ENCODE data around the gene SVEP1. TPM values are rescaled to one million over a fixed set of nuclear protein-coding genes. Genes with fewer than 3 reads are reported as not detected.

Gene SVEP1
- total RNA-seq, 1 donor from 2014 or later: under 0.01 TPM

DNA sequence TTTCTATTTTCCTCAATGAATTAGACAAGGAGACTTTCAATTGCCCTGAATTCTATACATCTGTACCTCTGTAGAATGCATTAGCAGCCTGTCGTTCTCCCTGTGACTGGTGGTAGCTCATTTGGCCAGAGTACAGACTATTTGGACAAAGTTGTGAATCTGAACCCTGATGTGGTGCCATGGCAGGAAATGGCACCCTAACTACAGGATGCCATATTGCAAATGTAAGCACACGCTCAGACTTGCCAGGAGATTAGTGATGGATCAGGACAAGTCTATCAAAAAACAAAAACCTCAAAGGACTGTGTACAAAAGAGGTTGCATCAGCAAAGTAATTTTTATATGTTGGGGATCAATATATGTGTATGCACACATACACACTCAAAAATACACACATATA, 58.3 kb downstream of the SVEP1 start:
- DNase-seq: no peak

GRCh38 chr9:110520120-110520701, 59.3 kb downstream of the SVEP1 start:
- DNase-seq: no peak

DNA sequence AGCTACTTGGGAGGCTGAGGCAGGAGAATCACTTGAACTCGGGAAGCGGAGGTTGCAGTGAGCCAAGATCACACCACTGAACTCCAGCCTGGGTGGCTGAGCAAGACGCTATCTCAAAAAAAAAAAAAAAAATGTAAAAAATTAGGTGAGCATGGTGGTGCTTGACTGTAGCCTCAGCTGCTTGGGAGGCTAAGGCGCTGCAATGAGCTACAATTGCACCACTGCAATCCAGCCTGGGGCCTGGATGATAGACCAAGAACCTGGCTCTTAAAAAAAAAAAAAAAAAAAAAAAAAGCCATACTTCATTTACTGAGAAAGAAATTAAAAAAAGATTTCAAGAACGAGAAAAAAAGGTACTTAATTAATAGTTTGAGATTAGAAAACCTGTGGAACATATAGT, 62.1 kb downstream of the SVEP1 start:
- no peak for DNase-seq

GRCh38 chr9:110514897-110515296, 64.6 kb downstream of the SVEP1 start:
- no peak for DNase-seq

GRCh38 chr9:110512817-110513216, 66.7 kb downstream of the SVEP1 start:
- no peak for DNase-seq

DNA sequence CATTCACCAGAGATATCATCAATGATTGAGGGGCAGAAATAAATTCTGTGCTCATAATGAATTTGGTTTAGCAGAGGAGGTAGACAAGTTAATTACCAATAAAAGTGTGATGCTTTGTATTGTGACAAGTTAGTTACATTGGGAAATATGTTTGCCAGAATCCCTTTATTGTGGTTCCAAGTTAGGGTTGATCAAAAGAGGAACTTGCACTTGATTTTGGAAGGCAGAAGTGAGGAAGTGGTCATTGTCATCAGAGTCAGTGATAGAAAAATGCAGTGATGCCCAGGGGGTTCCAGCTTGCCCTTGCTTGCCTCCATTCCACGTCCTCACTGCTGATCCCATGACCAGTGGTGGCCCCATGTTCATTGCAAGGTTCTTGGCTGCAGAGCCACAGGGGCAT, 69.7 kb downstream of the SVEP1 start:
- DNase-seq: no peak

GRCh38 chr9:110502842-110503241, 76.7 kb downstream of the SVEP1 start:
- DNase-seq: no peak

- DNase-seq: no peak
Observed at GRCh38 chr9:110499608-110500007, 79.9 kb downstream of the SVEP1 start.

DNA sequence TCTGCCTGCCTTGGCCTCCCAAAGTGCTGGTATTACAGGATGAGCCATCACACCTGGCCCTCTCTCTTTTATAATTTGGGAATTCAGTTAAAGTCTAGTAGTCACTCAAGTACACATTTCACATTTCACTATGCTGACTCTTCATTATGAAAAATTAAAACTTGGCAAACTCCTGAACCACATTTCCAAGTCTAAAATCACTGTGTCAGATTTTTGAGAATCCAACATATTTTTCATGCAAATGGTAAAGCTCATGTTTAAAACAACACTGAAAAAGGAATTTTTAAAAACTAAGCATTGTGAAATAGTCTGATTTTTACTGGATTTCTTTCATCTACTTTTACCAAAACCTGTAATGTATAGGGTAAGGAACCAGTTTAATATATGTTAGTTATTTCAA, 92.3 kb downstream of the SVEP1 start:
- no peak for DNase-seq

DNA sequence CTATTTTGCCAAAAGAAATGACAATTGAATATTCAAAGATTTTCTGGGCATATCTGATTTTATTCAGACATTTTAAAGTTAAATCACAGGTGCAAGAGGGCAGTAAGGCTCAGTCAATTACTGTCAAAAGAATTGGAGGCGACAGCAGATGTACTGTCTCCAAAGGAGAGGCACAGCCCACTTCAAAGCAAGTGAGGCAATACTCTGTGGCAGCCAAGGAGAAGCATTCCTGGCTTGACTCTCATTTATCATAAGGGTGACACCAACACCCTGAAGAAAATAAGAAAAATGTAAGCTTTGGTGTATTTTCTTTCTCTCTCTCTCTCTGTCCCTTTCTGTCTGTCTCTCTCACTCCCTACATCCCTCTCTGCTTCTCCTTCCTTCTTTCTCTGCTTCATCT, 93.3 kb downstream of the SVEP1 start:
- no peak for DNase-seq

DNA sequence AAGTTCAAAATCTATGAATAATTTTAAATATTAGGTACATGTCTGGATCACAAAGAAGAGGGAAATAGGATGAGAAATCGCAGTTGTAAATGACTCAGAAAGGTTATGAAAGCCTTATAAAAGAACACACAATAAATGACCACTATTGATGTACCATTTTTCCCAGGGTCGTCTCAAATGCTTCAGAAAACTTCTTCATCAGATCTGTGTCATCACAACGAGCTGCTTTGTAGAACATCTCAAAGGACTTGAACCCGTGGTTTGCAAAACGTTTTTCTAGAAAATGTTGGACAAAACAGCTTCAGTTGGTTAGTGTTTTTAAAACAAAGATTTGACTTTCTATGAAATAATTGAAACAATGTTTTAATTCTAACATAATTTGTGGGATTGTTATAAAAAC, 100.1 kb downstream of the SVEP1 start:
- DNase-seq: no peak

DNA sequence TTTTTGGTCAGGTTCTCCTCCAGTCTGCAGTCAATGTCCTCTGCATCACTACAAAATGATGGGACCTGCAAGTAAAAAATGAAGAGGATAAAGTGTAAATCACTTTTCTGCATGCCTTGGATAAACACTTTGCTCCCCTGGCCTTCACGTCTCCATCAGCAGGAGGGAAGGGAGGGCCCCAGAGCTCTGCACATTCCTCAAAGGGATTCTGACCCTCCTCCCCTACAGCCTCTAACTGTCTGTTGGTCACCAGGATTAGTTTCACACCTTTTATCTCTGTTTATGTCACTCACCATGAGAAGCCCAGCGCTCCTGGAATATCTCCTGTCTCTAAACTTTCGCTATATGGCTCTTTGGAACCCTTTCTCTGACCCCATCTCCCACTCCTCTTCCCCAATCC, 103.3 kb downstream of the SVEP1 start:
- no peak for DNase-seq

GRCh38 chr9:110472111-110472510, 107.4 kb downstream of the SVEP1 start:
- no peak for DNase-seq

GRCh38 chr9:110468950-110469349, 110.6 kb downstream of the SVEP1 start:
- DNase-seq: no peak

GRCh38 chr9:110465190-110465589, 114.4 kb downstream of the SVEP1 start:
- no peak for DNase-seq

DNA sequence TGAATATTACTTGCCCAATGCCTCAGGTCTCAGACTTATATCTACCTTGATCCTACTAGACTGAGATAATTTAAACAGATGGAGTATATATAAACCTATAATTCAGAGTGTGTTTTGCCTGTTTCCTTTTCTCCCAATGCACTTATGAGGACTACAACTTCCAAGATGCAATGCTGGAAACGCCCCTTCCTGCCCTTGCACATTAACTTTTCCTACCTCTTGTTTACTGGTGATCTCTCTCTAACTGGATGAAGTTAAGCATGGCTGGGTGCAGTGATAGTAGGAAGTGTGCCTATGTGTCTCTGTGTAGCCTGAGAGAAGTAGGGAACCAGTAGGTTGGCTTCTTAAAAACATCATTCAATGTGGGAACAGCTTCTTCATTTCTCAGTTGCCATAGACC, 115.2 kb downstream of the SVEP1 start:
- no peak for DNase-seq

DNA sequence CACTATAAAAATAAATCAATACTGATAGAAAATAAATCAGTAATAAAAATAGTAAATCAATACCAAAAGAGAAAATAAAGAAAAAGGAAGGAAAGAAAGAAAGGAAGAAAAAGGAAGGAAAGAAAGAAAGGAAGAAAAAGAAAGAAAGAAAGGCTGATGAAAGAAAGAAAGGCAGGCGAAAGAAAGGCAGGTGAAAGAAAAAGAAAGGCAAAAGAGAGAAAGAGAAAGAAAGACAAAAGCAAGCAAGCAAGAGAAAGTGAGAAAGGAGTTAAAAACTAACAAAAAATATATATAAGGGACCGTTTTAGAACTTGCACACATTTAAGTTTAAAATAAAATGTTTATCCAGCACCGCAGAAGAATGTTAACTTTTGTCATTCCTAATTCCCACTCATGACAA, 116.0 kb downstream of the SVEP1 start:
- DNase-seq: no peak

GRCh38 chr9:110457245-110457644, 122.3 kb downstream of the SVEP1 start:
- DNase-seq: no peak

DNA sequence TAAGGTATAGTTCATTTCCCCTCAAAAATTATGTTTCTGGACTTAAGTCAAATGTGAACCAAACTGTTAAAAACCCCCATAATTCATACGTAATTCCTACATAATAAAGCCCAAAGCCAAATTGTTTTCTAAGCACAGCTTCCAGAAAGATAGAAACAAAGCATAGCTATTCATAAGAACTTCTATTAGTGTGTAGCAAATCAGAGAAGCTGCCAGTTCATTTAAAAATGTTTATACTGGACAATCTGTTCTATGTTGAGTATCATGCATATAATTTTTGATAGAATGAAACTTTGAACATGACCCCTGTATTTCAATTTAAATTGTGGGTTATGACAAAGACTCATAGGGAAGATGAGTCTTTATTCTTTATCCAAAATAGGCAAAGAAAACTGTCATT, 122.9 kb downstream of the SVEP1 start:
- no peak for DNase-seq

DNA sequence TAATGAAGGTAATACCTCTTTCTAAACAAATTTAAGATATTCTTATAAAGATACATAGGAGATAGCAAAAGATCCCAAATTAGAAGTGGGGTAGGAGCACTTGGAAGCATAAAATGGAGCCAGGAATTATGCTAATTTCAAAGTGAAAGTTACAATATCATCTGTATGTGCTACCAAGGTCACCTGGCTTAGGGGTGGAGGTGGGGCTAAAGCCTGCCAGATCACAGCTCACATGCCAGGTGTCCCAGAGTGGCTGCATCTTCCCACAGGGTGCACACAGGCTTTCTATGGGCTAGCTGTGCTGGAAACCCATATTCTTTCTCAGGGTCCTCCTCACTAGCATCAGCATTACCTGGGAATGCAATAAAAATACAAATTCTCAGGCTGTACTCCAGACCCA, 123.7 kb downstream of the SVEP1 start:
- no peak for DNase-seq

DNA sequence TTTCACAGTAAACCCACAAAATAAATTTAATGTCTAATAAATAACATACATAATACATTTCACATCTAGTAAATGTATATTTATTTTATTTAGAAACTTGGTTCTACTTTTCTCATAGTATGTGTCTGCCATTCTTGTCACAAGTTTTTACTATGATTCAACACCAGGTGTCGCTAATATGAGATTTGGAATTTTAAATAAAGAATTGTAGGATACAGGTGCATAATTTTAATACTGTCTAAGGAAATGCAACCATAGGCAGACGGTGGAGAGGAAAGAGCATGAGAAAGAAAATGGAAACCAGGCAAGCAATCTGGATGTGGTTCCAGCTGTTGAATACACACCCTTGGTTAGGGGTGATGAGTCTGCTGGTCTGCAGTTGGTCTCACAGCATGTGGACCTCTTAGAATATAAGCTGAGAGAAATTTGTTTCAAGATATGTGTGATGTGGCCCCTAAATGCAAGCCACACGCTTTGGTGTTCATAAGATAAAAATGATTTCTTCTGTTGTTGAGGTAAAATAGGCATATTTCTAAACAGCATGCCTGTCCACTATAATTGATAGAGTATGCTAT, 127.2 kb downstream of the SVEP1 start:
- peak; percentile 36 for DNase-seq

- no peak for DNase-seq
Observed at GRCh38 chr9:110451726-110452125, 127.8 kb downstream of the SVEP1 start.

GRCh38 chr9:110447476-110447875, 132.1 kb downstream of the SVEP1 start:
- DNase-seq: no peak

- no peak for DNase-seq
Observed at GRCh38 chr9:110446171-110446570, 133.4 kb downstream of the SVEP1 start.

DNA sequence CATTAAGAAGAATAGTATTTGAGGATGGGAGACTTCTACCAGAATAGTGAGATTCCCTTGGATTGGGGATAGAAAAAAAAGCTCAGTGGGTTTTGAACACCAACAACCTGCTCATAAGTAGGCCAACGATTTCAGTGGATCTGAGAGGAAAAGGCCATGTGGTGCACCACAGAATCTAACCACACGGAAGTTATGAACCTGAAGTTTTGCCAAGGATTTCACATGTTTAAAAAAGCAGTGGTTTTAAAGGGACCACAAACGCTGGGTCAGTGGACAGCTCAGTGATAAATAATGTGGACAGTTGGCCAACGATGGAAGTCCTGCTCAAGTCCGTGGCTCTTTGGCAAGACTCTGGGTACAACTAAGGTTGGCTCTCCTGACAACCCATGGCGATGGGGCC, 134.6 kb downstream of the SVEP1 start:
- DNase-seq: no peak

Data from dermis blood vessel endothelial cell (primary cell).